Keratinocyte (primary cell): ENCODE measurements around the gene RABEP1. TPM values are rescaled to one million over a fixed set of nuclear protein-coding genes. Genes with fewer than 3 reads are reported as not detected.
A peak's percentile ranks its signal among the peaks of the same experiment; 100 is the strongest.

Experiments used
- DNase-seq: peaks from one replicate; pipeline ENCODE4 v3.0.0-alpha.2; 2011; ENCODE audit warnings: low read depth, missing footprints, low spot score
- FAIRE-seq: peaks from 2 replicates; lab custom pipeline; 2011; peaks lifted over from hg19 to GRCh38; lab: Jason Lieb, UNC
- H2AFZ ChIP-seq: 2 replicates; pipeline ENCODE4 v1.6.0; 2012; ENCODE audit warnings: low read length, control low read depth, inconsistent platforms; ENCODE audit not compliant: control insufficient read depth
- H3K27ac ChIP-seq: 2 replicates; pipeline ENCODE4 v1.5.1; 2011; ENCODE audit warnings: low read length; ENCODE audit not compliant: control insufficient read depth, insufficient read depth
- H3K27me3 ChIP-seq: 3 replicates; pipeline ENCODE4 v1.6.0; 2011; ENCODE audit warnings: low read length; ENCODE audit not compliant: control insufficient read depth, insufficient read depth; ENCODE audit errors: extremely low read depth
- H3K36me3 ChIP-seq, 2 experiments: 2 replicates in 1 of 2; 3 replicates in 1 of 2; pipeline ENCODE4 v1.5.1; 2011; ENCODE audit warnings: low read length in 2 of 2, mild to moderate bottlenecking in 1 of 2; ENCODE audit not compliant: control insufficient read depth in 2 of 2, insufficient read depth in 2 of 2; ENCODE audit errors: extremely low read depth in 1 of 2
- H3K4me1 ChIP-seq: 3 replicates; pipeline ENCODE4 v1.5.1; 2011; ENCODE audit warnings: low read length; ENCODE audit not compliant: control insufficient read depth, insufficient read depth; ENCODE audit errors: extremely low read depth
- H3K4me2 ChIP-seq: 3 replicates; pipeline ENCODE4 v1.6.0; 2011; ENCODE audit warnings: low read depth, low read length; ENCODE audit not compliant: control insufficient read depth, insufficient read depth; ENCODE audit errors: extremely low read depth
- H3K4me3 ChIP-seq, 3 experiments: fragments of 200-600 bp in 1 of 3; sonication (generic) in 1 of 3; 2 replicates in 2 of 3; 3 replicates in 1 of 3; pipeline ENCODE4 v1.5.1; 2011 to 2016; ENCODE audit warnings: low read length in 3 of 3, mild to moderate bottlenecking in 3 of 3, control low read depth in 2 of 3, inconsistent platforms in 1 of 3, low read depth in 1 of 3, mixed read lengths in 1 of 3, mixed run types in 1 of 3, moderate library complexity in 1 of 3; ENCODE audit not compliant: control insufficient read depth in 2 of 3, insufficient read depth in 2 of 3; ENCODE audit errors: extremely low read depth in 1 of 3
- H3K79me2 ChIP-seq: 2 replicates; pipeline ENCODE4 v1.6.0; 2012; ENCODE audit warnings: low read length; ENCODE audit not compliant: control insufficient read depth, insufficient read depth
- H3K9ac ChIP-seq: 3 replicates; pipeline ENCODE4 v1.6.0; 2011; ENCODE audit warnings: low read length; ENCODE audit not compliant: control insufficient read depth, insufficient read depth; ENCODE audit errors: extremely low read depth
- H3K9me1 ChIP-seq: 3 replicates; pipeline ENCODE4 v1.6.0; 2011; ENCODE audit warnings: low read length; ENCODE audit not compliant: control insufficient read depth, insufficient read depth; ENCODE audit errors: extremely low read depth
- H3K9me3 ChIP-seq: 2 replicates; pipeline ENCODE4 v1.5.1; 2012; ENCODE audit warnings: low read depth, low read length; ENCODE audit not compliant: control insufficient read depth
- H4K20me1 ChIP-seq: 3 replicates; pipeline ENCODE4 v1.6.0; 2011; ENCODE audit warnings: low read length; ENCODE audit not compliant: control insufficient read depth, insufficient read depth; ENCODE audit errors: extremely low read depth
- EZH2 ChIP-seq: IDR thresholded peaks from one replicate; pipeline ENCODE4 v1.6.1; 2012; ENCODE audit warnings: inconsistent platforms, mild to moderate bottlenecking, low read length, moderate library complexity
- dilution Hi-C: fragments of 300-500 bp; cut with MboI; formaldehyde crosslinking; loops from one replicate; pipeline ENCODE4 v1.7.0; 2020; ENCODE audit warnings: low sequenced_read_pairs; ENCODE audit not compliant: extremely low pct_ligation_motif_present
- polyA plus RNA-seq, 5 experiments: library from polyadenylated mRNA; depleted of rRNA in 3 of 5; stranded (reverse) in 3 of 5; stranded (forward) in 1 of 5; unstranded in 1 of 5; fragments of >200 nt; gene quantifications; 1 replicate in 1 of 5; 2 replicates in 3 of 5; 3 replicates in 1 of 5; pipeline versions ENCODE4 v1.2.1 to v1.2.3, GENCODE V29; 2011 to 2012; ENCODE audit warnings: missing spikeins in 2 of 5, low read depth in 1 of 5, low replicate concordance in 1 of 5
- TF ChIP-seq, protein P1 (sequence below), 3 experiments: IDR thresholded peaks in 1 of 3; conservative IDR thresholded peaks in 1 of 3; optimal IDR thresholded peaks in 1 of 3; 2 replicates in 2 of 3; 3 replicates in 1 of 3; pipeline versions ENCODE3 to v1.5.1; 2011; ENCODE audit warnings: low read length in 3 of 3, mild to moderate bottlenecking in 3 of 3, moderate library complexity in 2 of 3, control low read depth in 1 of 3, inconsistent platforms in 1 of 3; ENCODE audit not compliant: insufficient read depth in 2 of 3; ENCODE audit errors: extremely low read depth in 1 of 3

RABEP1 gene
- polyA plus RNA-seq, 1 donor (not counting 4 experiments of a cell fraction or from before 2014, with no cell fraction given) = 27.1 TPM

DNA sequence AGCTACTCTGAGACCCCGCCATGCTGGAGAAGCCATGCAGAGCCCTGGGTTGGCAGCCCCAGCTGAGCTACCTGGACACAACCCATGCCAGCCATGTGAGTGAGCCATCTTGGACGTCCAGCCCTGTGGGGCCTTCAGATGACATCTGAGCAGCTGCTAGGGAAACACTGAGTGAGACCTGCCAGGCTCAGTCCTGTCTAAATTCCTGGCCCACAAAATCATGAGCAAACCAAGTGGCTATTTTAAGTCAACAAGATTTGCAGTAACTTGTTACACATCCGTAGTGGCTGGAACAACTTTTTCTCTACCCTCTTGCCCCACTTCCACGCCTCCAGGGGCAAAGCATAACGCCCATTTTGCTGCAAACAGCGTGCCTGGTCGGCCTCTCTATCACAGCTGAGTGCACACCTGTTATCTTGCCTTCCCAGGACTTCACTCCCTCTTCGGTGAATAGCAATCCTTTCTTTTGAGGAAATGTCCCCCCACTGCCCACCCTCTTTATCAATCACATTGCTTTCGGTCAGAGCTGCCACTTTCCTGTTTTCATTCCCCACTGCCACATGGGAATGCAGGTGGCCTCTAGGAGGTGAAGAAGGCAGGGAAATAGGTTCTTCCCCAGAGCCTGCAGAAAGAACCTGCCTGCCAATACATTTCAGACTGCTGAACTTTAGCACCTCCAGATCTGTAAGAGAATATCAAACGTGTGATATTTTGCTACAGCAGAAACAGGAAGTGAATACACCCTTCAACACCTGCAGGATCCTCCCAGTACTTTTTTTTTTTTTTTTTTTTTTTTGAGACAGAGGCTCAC lies 40.0 kb upstream of the RABEP1 start:
- Histone ChIP-seq H3K4me3 (no peak overlapping the region), H3K9me3 (no peaks in the 10 kb centered on the region), H3K27ac (no peak overlapping the region), H3K79me2 (no peaks in the 10 kb centered on the region), H2AFZ (peak overlapping the region; percentile 14), H3K4me2 (peak overlapping the region; percentile 37), H3K36me3 (no peaks in the 10 kb centered on the region), H3K27me3 (no peaks in the 10 kb centered on the region), H3K9me1 (no peaks in the 10 kb centered on the region), H4K20me1 (no peaks in the 10 kb centered on the region), H3K9ac (no peak overlapping the region), H3K4me1 (peaks cover 11% of the 10 kb centered on the region)
- dilution Hi-C loops = no loop called here
- TF ChIP-seq, protein P1, sequence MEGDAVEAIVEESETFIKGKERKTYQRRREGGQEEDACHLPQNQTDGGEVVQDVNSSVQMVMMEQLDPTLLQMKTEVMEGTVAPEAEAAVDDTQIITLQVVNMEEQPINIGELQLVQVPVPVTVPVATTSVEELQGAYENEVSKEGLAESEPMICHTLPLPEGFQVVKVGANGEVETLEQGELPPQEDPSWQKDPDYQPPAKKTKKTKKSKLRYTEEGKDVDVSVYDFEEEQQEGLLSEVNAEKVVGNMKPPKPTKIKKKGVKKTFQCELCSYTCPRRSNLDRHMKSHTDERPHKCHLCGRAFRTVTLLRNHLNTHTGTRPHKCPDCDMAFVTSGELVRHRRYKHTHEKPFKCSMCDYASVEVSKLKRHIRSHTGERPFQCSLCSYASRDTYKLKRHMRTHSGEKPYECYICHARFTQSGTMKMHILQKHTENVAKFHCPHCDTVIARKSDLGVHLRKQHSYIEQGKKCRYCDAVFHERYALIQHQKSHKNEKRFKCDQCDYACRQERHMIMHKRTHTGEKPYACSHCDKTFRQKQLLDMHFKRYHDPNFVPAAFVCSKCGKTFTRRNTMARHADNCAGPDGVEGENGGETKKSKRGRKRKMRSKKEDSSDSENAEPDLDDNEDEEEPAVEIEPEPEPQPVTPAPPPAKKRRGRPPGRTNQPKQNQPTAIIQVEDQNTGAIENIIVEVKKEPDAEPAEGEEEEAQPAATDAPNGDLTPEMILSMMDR (optimal IDR thresholded peaks at IDR 0.05 in 1 of 3, IDR thresholded peaks at IDR 0.05 in 1 of 3, conservative IDR thresholded peaks at IDR 0.05 in 1 of 3; ENCODE audit: extremely low read depth in 1 of 3, insufficient read depth in 2 of 3, low read length in 3 of 3) = no peak
- no peak for TF ChIP-seq EZH2
- FAIRE-seq = no peak
- DNase-seq = no peak

GRCh38 chr17:5247621-5248020 lies 34.5 kb upstream of the RABEP1 start:
- no peaks in the 10 kb centered on the region for H3K27me3 ChIP-seq
- peaks cover 4% of the 10 kb centered on the region for H3K4me1 ChIP-seq
- no peaks in the 10 kb centered on the region for H3K9me3 ChIP-seq
- dilution Hi-C loops = no loop called here
- H3K9me1 ChIP-seq = no peaks in the 10 kb centered on the region
- H3K4me3 ChIP-seq = no peak overlapping the region
- no peaks in the 10 kb centered on the region for H3K36me3 ChIP-seq
- H2AFZ ChIP-seq = no peak overlapping the region
- FAIRE-seq (no peak), DNase-seq (no peak)
- no peaks in the 10 kb centered on the region for H3K79me2 ChIP-seq
- no peak overlapping the region for H3K9ac ChIP-seq
- TF ChIP-seq EZH2 = no peak
- TF ChIP-seq, protein P1 (optimal IDR thresholded peaks at IDR 0.05 in 1 of 3, IDR thresholded peaks at IDR 0.05 in 1 of 3, conservative IDR thresholded peaks at IDR 0.05 in 1 of 3; ENCODE audit: extremely low read depth in 1 of 3, insufficient read depth in 2 of 3, low read length in 3 of 3) = no peak
- H3K4me2 ChIP-seq = no peak overlapping the region
- no peaks in the 10 kb centered on the region for H4K20me1 ChIP-seq
- H3K27ac ChIP-seq = no peak overlapping the region
